Testis (tissue), 3 donors: ENCODE data around the gene MRPS23. TPM values are rescaled to one million over a fixed set of nuclear protein-coding genes. Genes with fewer than 3 reads are reported as not detected.
"Not testable (repeated sequence)": the region's sequence is repeated elsewhere in the genome, so short reads cannot be mapped to it uniquely, and the experiment has no call there.

Source experiments
- DNase-seq: peaks from one replicate; pipeline ENCODE4 v3.0.0-alpha.2; 2019
- H3K27ac ChIP-seq, 2 donors: fragments of 200-600 bp; sonication (generic); one replicate each; pipeline ENCODE4 v1.5.1; 2019
- H3K27me3 ChIP-seq: fragments of 200-600 bp; sonication (generic); one replicate; pipeline ENCODE4 v1.5.1; 2019
- H3K36me3 ChIP-seq: fragments of 200-600 bp; sonication (generic); one replicate; pipeline ENCODE4 v1.5.1; 2017; ENCODE audit warnings: low read depth; ENCODE audit errors: missing control alignments
- H3K4me1 ChIP-seq: fragments of 200-600 bp; sonication (generic); one replicate; pipeline ENCODE4 v1.5.1; 2019
- H3K4me3 ChIP-seq, 2 donors: fragments of 200-600 bp; sonication (generic); one replicate each; pipeline ENCODE4 v1.5.1; 2017 to 2019
- H3K9me3 ChIP-seq: fragments of 200-600 bp; sonication (generic); one replicate; pipeline ENCODE4 v1.5.1; 2017
- POLR2A ChIP-seq: fragments of 450-650 bp; IDR thresholded peaks from one replicate; pipeline ENCODE4 v1.6.1; 2017; ENCODE audit warnings: antibody characterized with exemption, mild to moderate bottlenecking, moderate library complexity
- WGBS, 2 donors: methylation state at CpG; one replicate each; pipeline ENCODE4 v1.1.5; 2018; 5-methylcytosine and 5-hydroxymethylcytosine counted together
- intact Hi-C: fragments of 100-400 bp; cut with DNase I; formaldehyde crosslinking; loops from one replicate; pipeline ENCODE4 v1.15.1; 2023; ENCODE audit warnings: low total_unique reads
- polyA plus RNA-seq: library from polyadenylated mRNA; stranded (reverse); fragments of 350-450 nt; fragmentation: Illumina TruSeq; extraction: RNeasy Lipid Tissue Mini Kit (QIAGEN cat#74804); gene quantifications from one replicate; pipeline ENCODE4 v1.2.3, GENCODE V29; 2014; ENCODE audit warnings: low read depth, low replicate concordance; ENCODE audit not compliant: insufficient read depth
- total RNA-seq, 2 donors: library from RNA; depleted of rRNA; stranded (reverse); fragments of >200 nt; gene quantifications; one replicate each; pipeline ENCODE4 v1.2.3, GENCODE V29; 2016
- TF ChIP-seq, protein P1 (sequence below), 3 experiments: fragments of 450-650 bp in 2 of 3; fragments of 200-600 bp in 1 of 3; sonication (generic) in 1 of 3; IDR thresholded peaks; one replicate each; pipeline ENCODE4 v1.5.1; 2016 to 2019; ENCODE audit warnings: antibody characterized with exemption in 3 of 3, mild to moderate bottlenecking in 2 of 3, moderate library complexity in 1 of 3

Gene MRPS23
- total and polyA plus RNA-seq, 3 donors from 2014 or later: 14.1 to 57.4 (median 25.1) TPM

- Histone ChIP-seq H3K4me3 (no peak overlapping the region), H3K27me3 (no peaks in the 10 kb centered on the region), H3K27ac (peak overlapping the region; percentile 83 to 89), H3K4me1 (peaks cover 41% of the 10 kb centered on the region), H3K36me3 (no peaks in the 10 kb centered on the region), H3K9me3 (no peaks in the 10 kb centered on the region)
- no peak for DNase-seq
- intact Hi-C loops: loop anchor here (10.0 kb wide), 1 partner anchor 262 kb away; no protein-coding TSS in a partner anchor
- no peak for TF ChIP-seq POLR2A
- TF ChIP-seq, protein P1, sequence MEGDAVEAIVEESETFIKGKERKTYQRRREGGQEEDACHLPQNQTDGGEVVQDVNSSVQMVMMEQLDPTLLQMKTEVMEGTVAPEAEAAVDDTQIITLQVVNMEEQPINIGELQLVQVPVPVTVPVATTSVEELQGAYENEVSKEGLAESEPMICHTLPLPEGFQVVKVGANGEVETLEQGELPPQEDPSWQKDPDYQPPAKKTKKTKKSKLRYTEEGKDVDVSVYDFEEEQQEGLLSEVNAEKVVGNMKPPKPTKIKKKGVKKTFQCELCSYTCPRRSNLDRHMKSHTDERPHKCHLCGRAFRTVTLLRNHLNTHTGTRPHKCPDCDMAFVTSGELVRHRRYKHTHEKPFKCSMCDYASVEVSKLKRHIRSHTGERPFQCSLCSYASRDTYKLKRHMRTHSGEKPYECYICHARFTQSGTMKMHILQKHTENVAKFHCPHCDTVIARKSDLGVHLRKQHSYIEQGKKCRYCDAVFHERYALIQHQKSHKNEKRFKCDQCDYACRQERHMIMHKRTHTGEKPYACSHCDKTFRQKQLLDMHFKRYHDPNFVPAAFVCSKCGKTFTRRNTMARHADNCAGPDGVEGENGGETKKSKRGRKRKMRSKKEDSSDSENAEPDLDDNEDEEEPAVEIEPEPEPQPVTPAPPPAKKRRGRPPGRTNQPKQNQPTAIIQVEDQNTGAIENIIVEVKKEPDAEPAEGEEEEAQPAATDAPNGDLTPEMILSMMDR (IDR thresholded peaks at IDR 0.05): no peak
- WGBS, 2 donors: 64 to 75% methylated on average over 9 of the region's 9 CpGs
Observed at GRCh38 chr17:57852092-57852954, 2.5 kb upstream of the MRPS23 start.

DNA sequence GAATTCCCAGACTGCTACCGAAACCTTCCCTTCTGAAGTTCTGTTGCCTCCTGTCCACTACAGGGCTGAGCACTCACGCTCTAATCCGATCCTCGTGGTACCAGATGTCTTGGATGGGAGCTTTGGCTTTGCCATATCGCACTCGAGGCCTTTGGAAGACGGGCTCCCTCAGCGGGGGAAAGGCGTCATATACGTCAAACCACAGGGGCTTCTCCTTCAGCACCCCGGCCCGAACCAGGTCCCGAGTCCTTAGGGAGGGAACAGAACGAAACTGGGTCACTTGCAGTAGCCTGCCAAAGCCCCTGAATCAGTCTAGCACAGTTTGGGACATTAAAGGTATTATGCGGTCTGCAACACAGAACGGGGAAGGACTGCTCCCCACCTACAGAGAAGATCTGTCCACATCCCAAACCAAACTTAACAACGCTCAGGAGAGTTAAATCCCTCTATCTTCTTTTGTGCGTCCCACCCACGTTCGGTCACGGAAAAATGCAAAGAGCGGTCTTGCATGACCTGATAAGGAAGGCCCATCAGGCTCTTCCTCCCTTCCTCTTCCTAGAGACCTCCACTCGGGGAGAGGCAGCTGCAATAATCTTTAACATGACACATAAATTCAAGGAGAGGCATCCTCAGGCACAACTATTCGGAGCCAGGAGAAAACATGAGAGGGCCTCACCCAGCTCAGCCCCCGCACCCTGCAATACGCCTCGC, 526 bp downstream of the MRPS23 start:
- peaks cover 41% of the 10 kb centered on the region for H3K4me1 ChIP-seq
- DNase-seq: no peak
- H3K4me3 ChIP-seq: peak overlapping the region; percentile 80 to 93
- H3K27ac ChIP-seq: peak overlapping the region; percentile 72 to 83
- H3K27me3 ChIP-seq: no peaks in the 10 kb centered on the region
- H3K36me3 ChIP-seq: no peaks in the 10 kb centered on the region
- TF ChIP-seq, protein P1 (IDR thresholded peaks at IDR 0.05): no peak
- no peak for TF ChIP-seq POLR2A
- intact Hi-C loops: no loop called here
- no peaks in the 10 kb centered on the region for H3K9me3 ChIP-seq
- 10% methylated on average over 23 to 27 of the region's 27 CpGs for WGBS, 2 donors

- H3K27ac ChIP-seq, H3K9me3 ChIP-seq, DNase-seq, H3K36me3 ChIP-seq, intact Hi-C loops, H3K4me3 ChIP-seq, H3K27me3 ChIP-seq: not testable (repeated sequence)
- H3K4me1 ChIP-seq: peaks cover 13% of the 10 kb centered on the region
- WGBS, 2 donors: 81 to 82% methylated on average over 20 to 27 of the region's 32 CpGs
Observed at GRCh38 chr17:57846056-57846945, 3.5 kb downstream of the MRPS23 start.

DNA sequence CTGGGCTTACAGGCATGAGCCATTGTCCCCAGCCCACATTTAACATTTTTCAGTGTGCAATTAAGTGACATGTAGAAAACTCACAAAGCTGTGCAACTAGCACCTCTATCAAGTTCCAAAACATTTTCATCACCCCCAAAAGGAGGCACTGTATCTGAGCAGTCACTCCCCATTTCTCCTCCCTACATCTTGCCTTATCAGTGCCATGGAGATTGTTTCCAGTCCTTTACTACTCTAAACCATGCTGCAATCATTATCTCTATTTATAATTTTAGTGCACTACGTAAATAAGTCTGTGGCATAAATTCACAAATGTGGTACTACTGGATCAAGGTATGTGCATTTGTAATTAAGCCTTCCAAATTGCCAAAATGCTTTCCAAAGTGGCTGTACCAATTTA, 7.6 kb downstream of the MRPS23 start:
- H3K4me3 ChIP-seq: no peak overlapping the region
- 62 to 92% methylated on average over 1 of the region's 1 CpG for WGBS, 2 donors
- no peaks in the 10 kb centered on the region for H3K4me1 ChIP-seq
- H3K9me3 ChIP-seq: no peaks in the 10 kb centered on the region
- TF ChIP-seq, protein P1 (IDR thresholded peaks at IDR 0.05): no peak
- H3K27ac ChIP-seq: no peak overlapping the region
- no peak for DNase-seq
- intact Hi-C loops: no loop called here
- H3K27me3 ChIP-seq: no peaks in the 10 kb centered on the region
- no peaks in the 10 kb centered on the region for H3K36me3 ChIP-seq

GRCh38 chr17:57839571-57839923, 10.3 kb downstream of the MRPS23 start:
- Histone ChIP-seq H3K27ac (no peak overlapping the region), H3K9me3 (no peaks in the 10 kb centered on the region), H3K4me3 (no peak overlapping the region), H3K4me1 (peaks cover 7% of the 10 kb centered on the region), H3K36me3 (no peaks in the 10 kb centered on the region), H3K27me3 (no peaks in the 10 kb centered on the region)
- no peak for TF ChIP-seq POLR2A
- TF ChIP-seq, protein P1 (IDR thresholded peaks at IDR 0.05): no peak
- DNase-seq: no peak
- WGBS, 2 donors: 93 to 96% methylated on average over 6 of the region's 6 CpGs
- intact Hi-C loops: no loop called here
